IMR-90 (cell line): ENCODE results near the gene COL13A1. TPM values are rescaled to one million over a fixed set of nuclear protein-coding genes. Genes with fewer than 3 reads are reported as not detected.

ENCODE experiments used
- ATAC-seq: fragments of 200-7000 bp; cut with Tn5 transposase; 2 replicates; pipeline ENCODE4 v1.9.1; 2020; ENCODE audit warnings: low read depth, mild to moderate bottlenecking, moderate library complexity
- BruUV-seq: library from RNA; stranded (reverse); fragments of 400-500 nt; replicated peaks from 2 replicates; lab custom pipeline; 2021; lab: Mats Ljungman, UMichigan
- CTCF ChIA-PET: fragments of 300-600 bp; formaldehyde crosslinking; extraction: SDS; loops from one replicate; lab custom pipeline; 2021; ENCODE audit warnings: antibody characterized with exemption; lab: Yijun Ruan, JAX
- POLR2A ChIA-PET: fragments of 300-600 bp; sonication (Branson Sonifier 250); formaldehyde crosslinking; loops from one replicate; lab custom pipeline; 2022; ENCODE audit warnings: antibody characterized with exemption; ENCODE audit not compliant: unreplicated experiment; lab: Charles Lee
- DNase-seq: peaks from one replicate; pipeline ENCODE4 v3.0.0; 2013
- H2AFZ ChIP-seq: replicated peaks from 2 replicates; pipeline ENCODE3; 2013; ENCODE audit warnings: low read length, mild to moderate bottlenecking; ENCODE audit not compliant: poor library complexity
- H2AK5ac ChIP-seq: 2 replicates; pipeline ENCODE4 v1.6.1; 2013; ENCODE audit warnings: low read depth, low read length, inconsistent platforms
- H2AK9ac ChIP-seq: replicated peaks from 2 replicates; pipeline ENCODE3; 2013; ENCODE audit warnings: mild to moderate bottlenecking, low read depth, low read length, moderate library complexity; ENCODE audit not compliant: poor library complexity
- H2BK120ac ChIP-seq: 2 replicates; pipeline ENCODE4 v1.6.1; 2013; ENCODE audit warnings: low read depth, low read length, inconsistent platforms
- H2BK15ac ChIP-seq: 3 replicates; pipeline ENCODE4 v1.6.1; 2013; ENCODE audit warnings: low read depth, low read length, inconsistent platforms
- H2BK20ac ChIP-seq: 2 replicates; pipeline ENCODE4 v1.6.1; 2013; ENCODE audit warnings: low read depth, mild to moderate bottlenecking, inconsistent platforms, low read length, moderate library complexity
- H2BK5ac ChIP-seq: 2 replicates; pipeline ENCODE4 v1.6.1; 2013; ENCODE audit warnings: mild to moderate bottlenecking, low read depth, low read length, inconsistent platforms; ENCODE audit not compliant: poor library complexity, severe bottlenecking
- H3K14ac ChIP-seq: replicated peaks from 2 replicates; pipeline ENCODE4 v1.6.1; 2013; ENCODE audit warnings: low read depth, low read length, inconsistent platforms
- H3K18ac ChIP-seq: 2 replicates; pipeline ENCODE4 v1.6.1; 2013; ENCODE audit warnings: low read depth, low read length, control low read depth
- H3K23ac ChIP-seq: 2 replicates; pipeline ENCODE4 v1.6.1; 2013; ENCODE audit warnings: low read depth, low read length, inconsistent platforms
- H3K27ac ChIP-seq: 2 replicates; pipeline ENCODE4 v1.5.1; 2013; ENCODE audit warnings: mild to moderate bottlenecking, control low read depth, low read length; ENCODE audit not compliant: insufficient read depth
- H3K27me3 ChIP-seq: 2 replicates; pipeline ENCODE4 v1.6.1; 2013; ENCODE audit warnings: low read length; ENCODE audit not compliant: control insufficient read depth, insufficient read depth
- H3K36me3 ChIP-seq: 2 replicates; pipeline ENCODE4 v1.6.1; 2013; ENCODE audit warnings: low read length, mixed read lengths; ENCODE audit not compliant: control insufficient read depth, insufficient read depth
- H3K4ac ChIP-seq: 2 replicates; pipeline ENCODE4 v1.6.1; 2013; ENCODE audit warnings: low read depth, low read length, inconsistent platforms
- H3K4me1 ChIP-seq: 2 replicates; pipeline ENCODE4 v1.6.1; 2013; ENCODE audit warnings: low read length, mixed read lengths; ENCODE audit not compliant: control insufficient read depth, insufficient read depth
- H3K4me2 ChIP-seq: 2 replicates; pipeline ENCODE4 v1.6.1; 2013; ENCODE audit warnings: low read depth, mild to moderate bottlenecking, control low read depth, low read length, moderate library complexity
- H3K4me3 ChIP-seq: 2 replicates; pipeline ENCODE4 v1.5.1; 2013; ENCODE audit warnings: low read depth, mild to moderate bottlenecking, control low read depth, low read length, moderate library complexity; ENCODE audit not compliant: insufficient read depth
- H3K56ac ChIP-seq: 2 replicates; pipeline ENCODE4 v1.6.1; 2013; ENCODE audit warnings: low read length, inconsistent platforms; ENCODE audit not compliant: insufficient read depth; ENCODE audit errors: extremely low read depth
- H3K79me1 ChIP-seq, 2 experiments: 2 replicates each; pipeline ENCODE4 v1.6.1; 2013; ENCODE audit warnings: low read length in 2 of 2, inconsistent platforms in 1 of 2, low read depth in 1 of 2
- H3K9ac ChIP-seq: 2 replicates; pipeline ENCODE4 v1.6.1; 2013; ENCODE audit warnings: low read depth, low read length, control low read depth
- H3K9me1 ChIP-seq: 2 replicates; pipeline ENCODE4 v1.6.1; 2013; ENCODE audit warnings: low read length, inconsistent platforms; ENCODE audit not compliant: insufficient read depth
- H3K9me3 ChIP-seq: 2 replicates; pipeline ENCODE4 v1.6.1; 2013; ENCODE audit warnings: low read length; ENCODE audit not compliant: control insufficient read depth, insufficient read depth
- H4K20me1 ChIP-seq: 2 replicates; pipeline ENCODE4 v1.6.1; 2013; ENCODE audit warnings: low read length, inconsistent platforms; ENCODE audit not compliant: insufficient read depth
- H4K5ac ChIP-seq: 2 replicates; pipeline ENCODE4 v1.6.1; 2013; ENCODE audit warnings: mild to moderate bottlenecking, low read depth, low read length, control low read depth
- H4K8ac ChIP-seq, 2 experiments: 2 replicates each; pipeline ENCODE4 v1.6.1; 2013; ENCODE audit warnings: low read depth in 2 of 2, low read length in 2 of 2, control low read depth in 1 of 2, inconsistent platforms in 1 of 2
- H4K91ac ChIP-seq: 2 replicates; pipeline ENCODE4 v1.6.1; 2013; ENCODE audit warnings: low read depth, low read length, inconsistent platforms; ENCODE audit not compliant: insufficient read depth
- CHD1 ChIP-seq: IDR thresholded peaks from 2 replicates; pipeline ENCODE4 v1.6.1; 2012; ENCODE audit warnings: low read depth, low read length, improper control_type of control experiment
- ELK1 ChIP-seq: fragments of 150-350 bp; IDR thresholded peaks from 2 replicates; pipeline ENCODE4 v1.6.1; 2016; ENCODE audit warnings: low read depth, mild to moderate bottlenecking, low read length, moderate library complexity, borderline replicate concordance
- FOS ChIP-seq: fragments of 150-350 bp; IDR thresholded peaks from 2 replicates; pipeline ENCODE4 v1.6.1; 2016; ENCODE audit warnings: low read depth, low read length
- MAZ ChIP-seq: IDR thresholded peaks from 2 replicates; pipeline ENCODE4 v1.6.1; 2012; ENCODE audit warnings: low read depth, mild to moderate bottlenecking, low read length, improper control_type of control experiment, moderate library complexity, borderline replicate concordance
- MXI1 ChIP-seq: IDR thresholded peaks from 2 replicates; pipeline ENCODE4 v1.6.1; 2012; ENCODE audit warnings: low read depth, mild to moderate bottlenecking, low read length, moderate library complexity, borderline replicate concordance
- NFE2L2 ChIP-seq: fragments of 150-350 bp; IDR thresholded peaks from 2 replicates; pipeline ENCODE4 v1.6.1; 2016; ENCODE audit warnings: low read depth, mild to moderate bottlenecking, low read length
- POLR2A ChIP-seq: IDR thresholded peaks from 2 replicates; pipeline ENCODE4 v1.6.1; 2012; ENCODE audit warnings: mild to moderate bottlenecking, low read depth, low read length
- RAD21 ChIP-seq: IDR thresholded peaks from 2 replicates; pipeline ENCODE4 v1.6.1; 2012; ENCODE audit warnings: low read length, improper control_type of control experiment
- RCOR1 ChIP-seq: IDR thresholded peaks from 2 replicates; pipeline ENCODE4 v1.6.1; 2012; ENCODE audit warnings: mild to moderate bottlenecking, low read length, improper control_type of control experiment; ENCODE audit not compliant: insufficient replicate concordance
- USF2 ChIP-seq: fragments of 150-350 bp; IDR thresholded peaks from 2 replicates; pipeline ENCODE4 v1.6.1; 2017; ENCODE audit warnings: mild to moderate bottlenecking, antibody characterized with exemption, low read length, low read depth
- WGBS, 2 experiments: methylation state at CpG; one replicate each; pipeline versions ENCODE4 v1.1.5 to v1.1.7; 2013; ENCODE audit warnings: missing lambda C conversion rate in 2 of 2; ENCODE audit not compliant: insufficient read length in 1 of 2; ENCODE audit errors: extremely low coverage in 2 of 2; 5-methylcytosine and 5-hydroxymethylcytosine counted together
- dilution Hi-C: fragments of 300-500 bp; cut with HindIII; formaldehyde crosslinking; loops from one replicate; pipeline ENCODE4 v1.14.3; 2018; ENCODE audit warnings: low sequenced_read_pairs; ENCODE audit not compliant: unreplicated experiment
- in situ Hi-C: fragments of 300-500 bp; cut with MboI; formaldehyde crosslinking; loops from 3 replicates; pipeline ENCODE4 v1.14.3; 2019; ENCODE audit warnings: low sequenced_read_pairs, inconsistent platforms, mixed read lengths
- intact Hi-C: fragments of 100-400 bp; cut with micrococcal nuclease; formaldehyde crosslinking; loops from 2 replicates; pipeline ENCODE4 v1.10.0; 2022
- polyA plus RNA-seq, 3 experiments: library from polyadenylated mRNA; depleted of rRNA; stranded (reverse); fragments of >200 nt; gene quantifications; 2 replicates each; pipeline ENCODE4 v1.2.3, GENCODE V29; 2012; ENCODE audit warnings: low replicate concordance in 1 of 3
- total RNA-seq: library from RNA; depleted of rRNA; stranded (reverse); fragments of >200 nt; gene quantifications from 2 replicates; pipeline ENCODE4 v1.2.3, GENCODE V29; 2012

The COL13A1 gene
- total and polyA plus RNA-seq, 2 of the 4 experiments (the other 2 are of a cell fraction), result 12.2 to 31.3 TPM

GRCh38 chr10:69959911-69960310 lies 158.2 kb downstream of the COL13A1 start:
- H3K4ac ChIP-seq, result no peak overlapping the region

More at GRCh38 chr10:69959911-69960310, 158.2 kb downstream of the COL13A1 start:
- dilution Hi-C loops (no loop called here), in situ Hi-C loops (no loop called here), intact Hi-C loops (no loop called here)
- Histone ChIP-seq H4K91ac (no peak overlapping the region), H2AFZ (no peak overlapping the region), H2BK20ac (no peak overlapping the region), H2BK5ac (no peak overlapping the region), H2BK15ac (no peak overlapping the region), H4K5ac (no peak overlapping the region), H3K4me2 (no peak overlapping the region), H3K4me1 (peaks cover 4% of the 10 kb centered on the region; the same call in 1 of the 2 replicates), H3K27me3 (peaks cover 4% of the 10 kb centered on the region; the same call in 1 of the 2 replicates), H3K36me3 (0 out of 2 replicates have a peak, but pooled peaks cover 2% of the 10 kb centered on the region), H3K9ac (no peak overlapping the region), H2AK5ac (no peak overlapping the region), H2BK120ac (no peak overlapping the region), H3K56ac (no peak overlapping the region), H3K4me3 (no peak overlapping the region), H2AK9ac (no peak overlapping the region), H3K9me3 (no peaks in the 10 kb centered on the region), H4K8ac (no peak overlapping the region), H3K79me1 (no peaks in the 10 kb centered on the region), H3K23ac (no peak overlapping the region), H4K20me1 (no peaks in the 10 kb centered on the region), H3K18ac (no peak overlapping the region), H3K27ac (no peak overlapping the region), H3K9me1 (0 out of 2 replicates have a peak, but pooled peaks cover 5% of the 10 kb centered on the region), H3K14ac (no peak overlapping the region)
- WGBS, 2 experiments, result 100% methylated on average over 3 of the region's 8 CpGs; no CpG with 5 or more reads in 1 of the 2 experiments
- TF ChIP-seq POLR2A (no peak), NFE2L2 (no peak), ELK1 (no peak), FOS (no peak), MXI1 (no peak), RCOR1 (no peak), RAD21 (no peak), MAZ (no peak), USF2 (no peak), CHD1 (no peak)
- ATAC-seq (no peak), DNase-seq (no peak)
- CTCF ChIA-PET, result interaction anchor here (1.5 kb wide), 2 partner anchors 12 to 186 kb away, joined by 3 to 5 read pairs; partner anchors contain the start of gene TYSND1
- no TSS peak for BruUV-seq
- POLR2A ChIA-PET, result no interaction called here
